Measurements from ENCODE around the gene TWSG1.

- no peak for TF ChIP-seq CTCF (IDR thresholded peaks at IDR 0.05)
- no peak for TF ChIP-seq POLR2A (IDR thresholded peaks at IDR 0.05)
- TF ChIP-seq EP300 (IDR thresholded peaks at IDR 0.05) = no peak
Observed at GRCh38 chr18:9421901-9422327, 87.3 kb downstream of the TWSG1 start.
